GM18505 (cell line): Measurements from ENCODE around the gene CNOT2.

Experiments used
- ATAC-seq: cut with Tn5 transposase; IDR thresholded peaks from one replicate; pipeline ENCODE4 v1.9.1; 2021; ENCODE audit not compliant: unreplicated experiment
- POLR2A ChIP-seq: IDR thresholded peaks from 4 replicates; pipeline ENCODE4 v1.6.1; 2011; ENCODE audit warnings: borderline replicate concordance; ENCODE audit not compliant: insufficient read depth, insufficient read length; ENCODE audit errors: extremely low read depth

The CNOT2 gene

DNA sequence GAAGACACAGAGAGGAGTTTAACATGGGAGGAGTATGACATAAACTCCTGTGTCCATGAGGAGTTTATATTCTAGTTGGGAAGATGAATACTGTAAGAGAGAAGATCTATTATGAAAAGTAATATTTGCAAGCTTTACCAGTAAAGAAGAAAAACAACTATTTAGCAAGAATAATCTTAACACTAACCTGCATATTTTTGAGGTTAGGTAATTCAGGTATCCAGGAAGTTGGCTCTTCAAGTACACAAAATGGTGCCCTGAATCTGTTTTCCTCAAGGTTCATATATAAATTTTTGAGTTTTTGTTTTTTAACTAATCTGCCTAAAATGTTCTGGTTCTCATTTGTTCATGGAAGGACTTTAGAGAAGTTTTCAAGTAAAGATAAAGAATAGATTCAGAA lies 89.0 kb downstream of the CNOT2 start:
- ATAC-seq, result no peak
- no peak for TF ChIP-seq POLR2A

DNA sequence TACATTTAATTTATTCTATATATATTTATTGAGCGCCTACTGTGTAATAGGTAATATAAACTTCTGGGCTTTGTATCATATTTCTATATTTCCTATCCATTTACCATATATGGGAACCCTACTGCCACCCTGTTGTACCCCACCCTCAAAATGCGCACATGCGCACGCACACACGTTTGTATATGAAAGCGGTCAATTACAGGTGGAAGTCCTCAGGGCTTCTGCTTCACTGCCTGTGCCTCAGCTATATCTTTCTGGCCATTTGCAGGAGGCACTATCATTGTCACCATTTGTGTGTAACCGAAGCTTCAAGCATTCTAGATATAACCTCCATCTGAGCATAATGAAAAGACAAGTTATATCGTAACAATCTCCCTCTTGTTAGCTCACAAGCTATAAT lies 91.5 kb downstream of the CNOT2 start:
- TF ChIP-seq POLR2A, result no peak
- no peak for ATAC-seq

DNA sequence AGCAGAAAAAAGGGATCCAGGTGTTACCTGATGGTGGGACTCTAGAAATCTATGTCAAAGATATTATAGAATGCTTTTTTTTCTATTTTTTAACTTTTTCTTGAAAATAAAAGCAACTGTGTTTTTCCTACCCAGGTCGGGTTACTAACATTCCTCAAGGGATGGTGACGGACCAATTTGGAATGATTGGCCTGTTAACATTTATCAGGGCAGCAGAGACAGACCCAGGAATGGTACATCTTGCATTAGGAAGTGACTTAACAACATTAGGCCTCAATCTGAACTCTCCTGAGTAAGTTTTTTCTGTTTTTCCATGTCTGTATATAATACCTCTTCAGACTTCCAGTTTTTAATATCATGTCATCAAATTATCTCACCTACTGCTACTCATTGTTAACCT lies 95.3 kb downstream of the CNOT2 start:
- no peak for TF ChIP-seq POLR2A
- no peak for ATAC-seq

DNA sequence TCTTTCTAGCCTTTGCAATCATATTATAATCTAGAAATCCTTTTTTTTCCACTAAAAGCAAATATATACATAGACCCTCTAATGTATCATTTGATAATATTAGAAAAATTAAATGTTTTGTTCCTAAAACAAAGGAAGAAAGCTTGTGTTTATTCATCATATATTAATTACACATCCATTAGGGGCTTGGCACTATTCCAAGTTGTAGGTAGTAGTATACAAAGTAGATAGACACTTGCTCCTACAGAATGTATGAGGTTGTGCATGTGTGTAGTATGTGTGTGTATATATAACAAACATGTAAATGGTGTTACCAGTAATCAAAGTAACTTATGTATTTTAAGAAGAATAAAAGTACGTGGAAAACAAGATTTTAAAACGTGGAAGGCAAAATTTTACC lies 107.8 kb downstream of the CNOT2 start:
- no peak for ATAC-seq
- no peak for TF ChIP-seq POLR2A

DNA sequence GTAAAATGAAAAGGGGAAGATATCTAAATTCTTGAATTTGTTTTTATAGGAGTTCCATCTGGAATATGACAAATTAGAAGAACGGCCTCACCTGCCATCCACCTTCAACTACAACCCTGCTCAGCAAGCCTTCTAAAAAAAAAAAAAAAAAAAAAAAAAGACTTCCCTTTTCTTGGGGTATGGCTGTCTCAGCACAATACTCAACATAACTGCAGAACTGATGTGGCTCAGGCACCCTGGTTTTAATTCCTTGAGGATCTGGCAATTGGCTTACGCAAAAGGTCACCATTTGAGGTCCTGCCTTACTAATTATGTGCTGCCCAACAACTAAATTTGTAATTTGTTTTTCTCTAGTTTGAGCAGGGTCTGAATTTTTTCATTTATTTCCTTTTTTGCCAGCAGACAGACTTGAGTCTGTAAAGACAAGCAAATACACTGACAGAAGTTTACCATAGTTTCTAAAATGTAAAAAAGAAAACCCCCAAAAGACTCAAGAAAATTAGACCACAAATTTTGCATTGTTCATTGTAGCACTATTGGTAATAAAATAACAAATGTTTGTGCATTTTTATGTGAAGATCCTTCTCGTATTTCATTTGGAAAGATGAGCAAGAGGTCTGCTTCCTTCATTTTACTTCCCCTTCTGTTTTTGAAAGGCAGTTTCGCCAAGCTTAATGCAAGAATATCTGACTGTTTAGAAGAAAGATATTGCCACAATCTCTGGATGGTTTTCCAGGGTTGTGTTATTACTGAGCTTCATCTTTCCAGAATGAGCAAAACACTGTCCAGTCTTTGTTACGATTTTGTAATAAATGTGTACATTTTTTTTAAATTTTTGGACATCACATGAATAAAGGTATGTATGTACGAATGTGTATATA lies 110.8 kb downstream of the CNOT2 start:
- ATAC-seq, result no peak
- no peak for TF ChIP-seq POLR2A

DNA sequence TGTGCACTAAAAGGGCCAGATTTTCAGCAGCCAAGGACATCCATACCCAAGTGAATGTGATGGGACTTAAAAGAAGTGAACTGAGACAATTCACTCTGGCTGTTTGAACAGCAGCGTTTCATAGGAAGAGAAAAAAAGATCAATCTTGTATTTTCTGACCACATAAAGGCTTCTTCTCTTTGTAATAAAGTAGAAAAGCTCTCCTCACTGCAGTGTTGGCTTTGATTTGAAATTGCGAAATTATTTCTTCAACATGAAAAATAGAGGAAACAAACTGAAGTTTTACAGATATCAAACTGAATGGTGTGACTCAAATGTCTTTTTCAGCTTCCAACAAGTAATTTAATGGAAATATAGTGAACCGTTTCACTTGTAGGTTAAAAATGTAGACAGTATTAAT lies 111.6 kb downstream of the CNOT2 start:
- TF ChIP-seq POLR2A, result no peak
- no peak for ATAC-seq

DNA sequence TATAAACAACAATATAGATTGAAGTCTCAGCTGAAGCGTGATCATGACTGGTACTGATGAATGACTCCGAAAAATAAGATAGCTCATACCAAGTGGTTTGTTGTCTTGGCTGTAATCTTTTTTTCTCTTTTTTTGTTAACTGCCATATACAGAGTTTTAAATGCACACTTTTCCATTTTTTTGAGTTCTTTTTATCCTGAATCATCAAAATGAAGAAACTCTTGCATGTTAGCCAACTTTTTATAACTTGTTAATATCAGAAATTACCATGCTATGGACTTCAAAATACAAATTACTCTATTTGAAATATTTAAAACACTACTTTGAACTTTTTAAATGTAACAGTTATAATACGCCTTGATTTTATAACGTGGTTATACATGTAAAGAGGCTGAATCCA lies 112.7 kb downstream of the CNOT2 start:
- ATAC-seq, result no peak
- TF ChIP-seq POLR2A, result no peak

DNA sequence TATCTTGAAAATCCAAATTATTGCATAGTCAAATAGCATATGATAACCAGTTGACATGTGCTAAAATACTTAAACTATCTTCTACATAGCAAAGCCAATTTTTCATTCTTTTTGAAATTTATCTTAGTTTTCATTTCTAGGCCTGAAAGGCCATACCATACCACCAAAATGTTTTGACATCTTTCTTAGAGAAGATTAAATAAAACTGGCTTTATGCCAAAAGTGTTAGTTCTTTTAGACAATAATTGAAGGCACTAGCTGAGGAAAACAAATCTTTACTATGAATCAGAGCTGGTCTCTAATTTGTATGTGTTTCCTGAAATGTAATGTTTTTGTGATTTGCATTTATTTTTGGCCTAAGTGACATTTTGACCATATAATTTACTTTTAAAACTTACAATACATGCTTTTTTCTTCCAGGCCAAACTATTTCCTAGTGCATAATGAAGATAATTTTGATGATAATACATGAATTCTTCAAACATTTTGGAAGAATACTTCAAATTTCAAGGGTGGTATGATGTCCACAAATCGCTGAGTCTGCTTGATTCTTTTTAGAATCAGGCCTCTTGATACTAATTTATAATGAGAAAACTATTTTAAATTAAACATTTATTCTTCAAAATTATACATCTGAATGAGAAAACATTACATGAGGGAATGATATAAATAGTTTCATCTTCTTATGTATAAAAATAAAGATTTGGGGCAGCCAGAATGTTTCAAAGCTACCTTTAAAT lies 116.4 kb downstream of the CNOT2 start:
- ATAC-seq, result no peak
- no peak for TF ChIP-seq POLR2A

DNA sequence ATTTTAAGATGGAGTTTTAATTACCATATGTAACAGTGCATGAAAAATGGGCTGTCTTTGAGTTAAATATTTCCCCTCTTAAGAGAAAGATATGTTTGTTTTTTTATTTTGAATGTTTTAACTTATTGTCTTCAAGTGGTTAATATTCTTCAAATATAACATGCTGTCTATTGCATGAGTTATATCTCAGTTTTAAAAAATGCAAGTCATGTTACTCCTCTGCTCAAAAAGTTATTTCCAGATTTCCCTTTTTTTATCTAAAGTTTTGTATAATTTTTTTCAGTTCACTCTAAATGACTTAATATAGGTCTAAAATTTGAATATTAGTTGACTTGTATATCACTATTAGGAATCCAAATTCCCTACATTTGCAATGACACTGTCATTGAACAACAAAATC lies 117.0 kb downstream of the CNOT2 start:
- no peak for ATAC-seq
- no peak for TF ChIP-seq POLR2A

DNA sequence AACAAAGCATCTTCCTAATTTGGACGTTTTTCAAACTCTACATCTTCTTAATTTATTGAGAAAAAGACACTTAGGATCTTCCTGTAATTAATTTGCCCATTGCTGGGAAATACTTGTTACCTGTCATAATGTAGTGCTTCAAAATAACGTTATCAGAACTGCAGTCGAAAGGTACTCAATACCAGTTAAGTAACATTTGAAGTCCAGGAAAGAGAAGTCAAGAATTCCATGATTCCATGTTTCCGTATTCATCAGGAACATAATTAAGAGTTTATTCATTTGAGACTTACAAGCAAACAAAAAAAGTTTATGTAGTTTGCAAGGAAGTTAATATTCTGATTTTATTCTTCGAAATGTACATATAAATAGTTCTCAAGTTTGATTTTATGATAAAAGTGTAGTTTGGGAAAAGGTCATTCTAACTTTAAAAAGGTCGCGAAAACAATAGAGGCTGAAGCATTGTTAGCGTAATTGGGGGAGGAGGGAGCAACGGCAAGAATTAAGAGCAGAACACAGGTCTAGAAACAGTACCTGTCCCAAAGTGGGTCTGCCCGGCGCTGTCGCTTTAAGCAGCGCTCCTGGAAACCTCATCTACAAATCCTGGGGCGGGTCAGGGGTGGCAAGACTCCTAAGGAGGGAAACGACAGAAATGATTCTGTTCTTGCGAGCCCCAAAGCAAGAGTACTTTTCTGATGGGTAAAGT lies 121.6 kb downstream of the CNOT2 start:
- no peak for TF ChIP-seq POLR2A
- ATAC-seq, result no peak

DNA sequence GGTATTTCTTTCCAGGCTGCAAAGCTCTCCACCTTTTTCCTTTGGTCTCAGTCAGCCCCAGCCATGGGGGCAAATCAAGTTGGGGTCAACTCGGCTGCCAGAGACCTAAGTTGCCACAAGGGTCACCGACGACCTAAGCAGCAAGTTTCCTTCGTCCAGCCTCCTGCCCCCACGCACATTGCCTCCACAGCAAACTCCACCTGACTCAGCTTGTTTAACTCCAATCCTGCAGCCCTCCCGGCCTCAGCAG lies 122.1 kb downstream of the CNOT2 start:
- ATAC-seq, result no peak
- TF ChIP-seq POLR2A, result no peak

DNA sequence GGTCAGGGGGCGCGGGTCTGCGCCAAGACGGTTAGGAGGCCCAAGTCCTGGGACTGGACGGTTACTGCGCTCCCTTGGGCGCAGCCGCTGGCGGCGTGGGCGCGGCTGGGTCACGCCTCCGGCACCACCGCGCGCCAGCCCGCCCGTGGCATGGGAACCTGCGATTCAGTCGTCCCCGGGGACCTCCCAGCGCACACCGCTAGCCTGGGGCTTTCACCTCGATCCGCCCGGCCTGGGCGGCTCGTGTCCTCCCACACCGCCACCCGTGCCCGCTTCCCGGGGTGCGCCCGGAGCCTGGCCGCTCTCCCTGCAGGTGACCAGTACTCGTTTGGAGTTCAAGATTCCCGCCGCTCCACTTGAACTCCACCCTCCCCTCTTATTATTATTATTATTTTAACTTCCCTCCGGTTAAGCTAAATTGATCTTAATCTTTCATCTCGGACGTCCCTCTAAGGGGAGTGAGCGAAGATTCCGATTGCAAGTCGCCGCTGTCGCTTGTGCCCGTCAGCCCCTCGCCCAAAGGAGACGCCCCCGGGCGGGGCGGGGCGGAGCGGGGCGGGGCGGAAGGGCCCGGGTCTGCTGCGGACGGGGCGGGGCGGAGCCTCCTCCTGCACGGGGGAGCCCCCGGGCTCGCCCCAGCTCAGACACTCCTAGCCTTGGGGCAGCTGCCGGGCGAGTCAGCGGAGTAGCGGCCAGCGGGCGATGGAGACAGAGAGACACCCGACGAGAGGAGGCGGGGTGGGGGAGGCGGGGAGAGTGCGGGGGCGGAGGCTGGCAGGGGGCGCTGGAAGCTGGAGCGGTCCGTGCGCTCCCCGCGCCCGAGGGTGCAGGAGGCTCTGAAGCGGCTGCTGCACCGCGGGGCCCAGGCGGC lies 122.7 kb downstream of the CNOT2 start, which contains the start of gene KCNMB4:
TSS of gene KCNMB4 (plus strand) at position 643 of the 871 bp plus-strand sequence. CDS start 445 bp downstream, outside the sequence.
- peak; percentile 83 for ATAC-seq
- TF ChIP-seq POLR2A, result no peak

DNA sequence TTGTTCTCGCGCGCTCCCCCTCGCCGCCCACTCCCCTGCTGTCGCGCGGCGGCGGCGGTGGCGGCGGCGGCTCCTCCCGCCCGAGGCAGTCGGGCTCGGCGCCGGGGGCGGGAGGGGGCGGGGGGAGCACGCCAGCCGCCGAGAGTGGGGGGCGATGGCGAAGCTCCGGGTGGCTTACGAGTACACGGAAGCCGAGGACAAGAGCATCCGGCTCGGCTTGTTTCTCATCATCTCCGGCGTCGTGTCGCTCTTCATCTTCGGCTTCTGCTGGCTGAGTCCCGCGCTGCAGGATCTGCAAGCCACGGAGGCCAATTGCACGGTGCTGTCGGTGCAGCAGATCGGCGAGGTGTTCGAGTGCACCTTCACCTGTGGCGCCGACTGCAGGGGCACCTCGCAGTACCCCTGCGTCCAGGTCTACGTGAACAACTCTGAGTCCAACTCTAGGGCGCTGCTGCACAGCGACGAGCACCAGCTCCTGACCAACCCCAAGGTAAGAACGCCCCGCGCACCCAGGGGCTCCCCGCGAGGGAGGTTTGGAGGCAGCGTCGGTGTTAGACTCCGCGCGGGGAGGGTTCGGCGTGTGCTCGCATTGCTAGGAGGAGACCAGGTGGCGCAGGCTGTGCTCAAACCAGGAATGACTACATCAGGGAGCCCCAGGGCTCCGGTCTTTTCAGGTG lies 123.5 kb downstream of the CNOT2 start:
- ATAC-seq, result peak; percentile 38
- TF ChIP-seq POLR2A, result no peak
